Ishikawa (cell line): ENCODE data around the gene NDUFAF7.

Experiments
- CEBPB ChIP-seq: IDR thresholded peaks from 2 replicates; pipeline ENCODE4 v1.6.1; 2012
- CREB1 ChIP-seq: IDR thresholded peaks from 2 replicates; pipeline ENCODE4 v1.6.1; 2012; ENCODE audit warnings: low read depth
- EGR1 ChIP-seq: IDR thresholded peaks from 2 replicates; pipeline ENCODE4 v1.6.1; 2012
- EP300 ChIP-seq: IDR thresholded peaks from 2 replicates; pipeline ENCODE4 v1.6.1; 2012; ENCODE audit warnings: borderline replicate concordance
- FOXM1 ChIP-seq: IDR thresholded peaks from 2 replicates; pipeline ENCODE4 v1.6.1; 2012; ENCODE audit warnings: low read depth, borderline replicate concordance
- MAX ChIP-seq: IDR thresholded peaks from 2 replicates; pipeline ENCODE4 v1.6.1; 2012
- NFIC ChIP-seq: IDR thresholded peaks from 2 replicates; pipeline ENCODE4 v1.6.1; 2012
- RAD21 ChIP-seq: IDR thresholded peaks from 2 replicates; pipeline ENCODE4 v1.6.1; 2012; ENCODE audit warnings: low read depth
- REST ChIP-seq: IDR thresholded peaks from 2 replicates; pipeline ENCODE4 v1.6.1; 2012; ENCODE audit warnings: low read depth, mild to moderate bottlenecking
- TAF1 ChIP-seq: IDR thresholded peaks from 2 replicates; pipeline ENCODE4 v1.6.1; 2012; ENCODE audit warnings: low read depth, mild to moderate bottlenecking
- TCF12 ChIP-seq: IDR thresholded peaks from 2 replicates; pipeline ENCODE4 v1.6.1; 2012; ENCODE audit warnings: low read depth
- TEAD4 ChIP-seq: IDR thresholded peaks from 2 replicates; pipeline ENCODE4 v1.6.1; 2012
- USF1 ChIP-seq: IDR thresholded peaks from 2 replicates; pipeline ENCODE4 v1.6.1; 2012
- YY1 ChIP-seq: IDR thresholded peaks from 2 replicates; pipeline ENCODE4 v1.6.1; 2012; ENCODE audit warnings: low read depth
- ZBTB7A ChIP-seq: IDR thresholded peaks from 2 replicates; pipeline ENCODE4 v1.6.1; 2012; ENCODE audit warnings: low read depth

Gene NDUFAF7

GRCh38 chr2:37268111-37268510 lies 36.7 kb downstream of the NDUFAF7 start:
- TF ChIP-seq REST (peak; percentile 71), EGR1 (no peak)

- TF ChIP-seq USF1 (no peak), NFIC (no peak), EP300 (no peak), TEAD4 (no peak)
These were observed 40.1 kb downstream of the NDUFAF7 start for GRCh38 chr2:37271376-37272067.

GRCh38 chr2:37274359-37274965 lies 43.0 kb downstream of the NDUFAF7 start:
- TF ChIP-seq NFIC (no peak), YY1 (no peak), TEAD4 (no peak), USF1 (no peak), FOXM1 (no peak), RAD21 (no peak), TAF1 (no peak), REST (no peak), TCF12 (no peak), CEBPB (no peak), ZBTB7A (no peak), MAX (no peak), EGR1 (no peak), EP300 (no peak), CREB1 (no peak)

- TF ChIP-seq RAD21 (no peak), YY1 (no peak), TAF1 (no peak), USF1 (no peak), CEBPB (no peak), NFIC (no peak), ZBTB7A (no peak), MAX (no peak), TCF12 (no peak), FOXM1 (no peak), TEAD4 (no peak), EGR1 (no peak), CREB1 (no peak), REST (no peak), EP300 (no peak)
These were observed 44.8 kb downstream of the NDUFAF7 start for GRCh38 chr2:37276291-37276690.
